NCI-H2171 treated with DMSO at 0.1 percent for 48 hours (cell line): ENCODE data around the gene CIB2.

Experiments used
- DNase-seq: peaks from one replicate; lab custom pipeline; 2025; lab: John Stamatoyannopoulos, UW

Gene CIB2

GRCh38 chr15:78065973-78066946 is 65.0 kb downstream of the CIB2 start:
- DNase-seq, result peak; percentile 25

- DNase-seq, result no peak
Observed at GRCh38 chr15:78065284-78065872, 65.9 kb downstream of the CIB2 start.

GRCh38 chr15:78064544-78064943 is 66.7 kb downstream of the CIB2 start:
- DNase-seq, result no peak

- DNase-seq, result no peak
Observed at GRCh38 chr15:78063970-78064385, 67.3 kb downstream of the CIB2 start.

- DNase-seq, result no peak
Observed at GRCh38 chr15:78063217-78063616, 68.0 kb downstream of the CIB2 start.

- peak; percentile 69 for DNase-seq
Observed at GRCh38 chr15:78061963-78062427, 69.2 kb downstream of the CIB2 start.

GRCh38 chr15:78060232-78060631 is 71.0 kb downstream of the CIB2 start:
- no peak for DNase-seq

GRCh38 chr15:78059110-78059839 is 72.0 kb downstream of the CIB2 start:
- peak; percentile 96 for DNase-seq

GRCh38 chr15:78058401-78058935 is 72.8 kb downstream of the CIB2 start:
- no peak for DNase-seq

- no peak for DNase-seq
Observed at GRCh38 chr15:78057803-78058202, 73.4 kb downstream of the CIB2 start.

- DNase-seq, result peak; percentile 72
Observed at GRCh38 chr15:78056714-78057269, 74.5 kb downstream of the CIB2 start.

GRCh38 chr15:78055919-78056713 is 75.1 kb downstream of the CIB2 start:
- no peak for DNase-seq

- DNase-seq, result no peak
Observed at GRCh38 chr15:78054966-78055365, 76.3 kb downstream of the CIB2 start.
